WTC11 (cell line): ENCODE data around the gene SLIT1.

Experiments
- GABPB1 ChIP-seq: sonication (generic); formaldehyde crosslinking; IDR thresholded peaks from 2 replicates; pipeline ENCODE4 v1.8.1; 2023; ENCODE audit warnings: mild to moderate bottlenecking, missing genetic modification reagents
- JUN ChIP-seq: sonication (generic); formaldehyde crosslinking; IDR thresholded peaks from 2 replicates; pipeline ENCODE4 v1.8.0; 2023; ENCODE audit warnings: mild to moderate bottlenecking, missing genetic modification reagents
- NFYB ChIP-seq: sonication (generic); formaldehyde crosslinking; conservative IDR thresholded peaks from 2 replicates; pipeline ENCODE4 v1.8.0; 2022; ENCODE audit warnings: low read depth, missing genetic modification reagents
- NR3C1 ChIP-seq: sonication (generic); formaldehyde crosslinking; conservative IDR thresholded peaks from 2 replicates; pipeline ENCODE4 v1.8.1; 2023; ENCODE audit warnings: low read depth, mild to moderate bottlenecking, missing genetic modification reagents
- SP1 ChIP-seq: sonication (generic); formaldehyde crosslinking; conservative IDR thresholded peaks from 2 replicates; pipeline ENCODE4 v1.8.1; 2022; ENCODE audit warnings: missing genetic modification reagents
- ZBTB21 ChIP-seq: sonication (generic); formaldehyde crosslinking; IDR thresholded peaks from 2 replicates; pipeline ENCODE4 v1.8.1; 2023; ENCODE audit warnings: mild to moderate bottlenecking, missing genetic modification reagents, borderline replicate concordance
- ZNF423 ChIP-seq: fragments of 250-450 bp; sonication (Bioruptor Pico); IDR thresholded peaks from 2 replicates; pipeline ENCODE4 v2.1.2; 2022; ENCODE audit warnings: mild to moderate bottlenecking, moderate library complexity
- TF ChIP-seq, protein P1 (sequence below): fragments of 250-450 bp; sonication (Bioruptor Pico); IDR thresholded peaks from 2 replicates; pipeline ENCODE4 v2.1.2; 2022; ENCODE audit warnings: mild to moderate bottlenecking, moderate library complexity
- TF ChIP-seq, protein P2 (sequence below): fragments of 200-600 bp; IDR thresholded peaks from 2 replicates; pipeline ENCODE4 v1.8.0; 2022; ENCODE audit warnings: antibody characterized with exemption
- TF ChIP-seq, protein P3 (sequence below): sonication (generic); formaldehyde crosslinking; conservative IDR thresholded peaks from 2 replicates; pipeline ENCODE4 v1.8.1; 2023; ENCODE audit warnings: mild to moderate bottlenecking, low read depth, missing genetic modification reagents, moderate library complexity
- TF ChIP-seq, protein P4 (sequence below): sonication (generic); formaldehyde crosslinking; IDR thresholded peaks from 2 replicates; pipeline ENCODE4 v1.8.1; 2022; ENCODE audit warnings: low read depth, missing genetic modification reagents, borderline replicate concordance

DNA sequence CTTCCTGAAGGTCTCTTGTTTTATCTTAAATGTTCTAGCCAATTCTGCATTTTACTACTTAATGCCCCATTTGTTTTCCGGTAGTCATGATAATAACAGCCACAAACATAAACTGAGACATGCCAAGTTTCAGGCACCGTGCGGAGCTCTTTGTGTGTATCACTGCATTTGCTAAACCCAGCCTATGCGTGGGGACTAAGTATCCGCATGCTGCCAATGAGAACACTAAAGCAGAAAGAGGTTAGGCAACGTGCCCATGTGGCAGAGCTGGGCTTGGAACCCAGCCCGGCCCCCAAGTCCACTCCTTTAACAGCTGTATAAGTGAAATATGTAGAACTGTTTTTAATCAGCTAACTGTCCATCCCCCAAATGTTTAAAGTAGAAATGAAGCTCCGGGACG lies 54.1 kb downstream of the SLIT1 start:
- TF ChIP-seq, protein P1, sequence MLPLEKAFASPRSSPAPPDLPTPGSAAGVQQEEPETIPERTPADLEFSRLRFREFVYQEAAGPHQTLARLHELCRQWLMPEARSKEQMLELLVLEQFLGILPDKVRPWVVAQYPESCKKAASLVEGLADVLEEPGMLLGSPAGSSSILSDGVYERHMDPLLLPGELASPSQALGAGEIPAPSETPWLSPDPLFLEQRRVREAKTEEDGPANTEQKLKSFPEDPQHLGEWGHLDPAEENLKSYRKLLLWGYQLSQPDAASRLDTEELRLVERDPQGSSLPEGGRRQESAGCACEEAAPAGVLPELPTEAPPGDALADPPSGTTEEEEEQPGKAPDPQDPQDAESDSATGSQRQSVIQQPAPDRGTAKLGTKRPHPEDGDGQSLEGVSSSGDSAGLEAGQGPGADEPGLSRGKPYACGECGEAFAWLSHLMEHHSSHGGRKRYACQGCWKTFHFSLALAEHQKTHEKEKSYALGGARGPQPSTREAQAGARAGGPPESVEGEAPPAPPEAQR (CRISPR knock-in tag), result no peak
- TF ChIP-seq NFYB (CRISPR knock-in tag) (no peak), GABPB1 (CRISPR knock-in tag) (no peak), SP1 (no peak), ZNF423 (CRISPR knock-in tag) (no peak), NR3C1 (no peak), ZBTB21 (no peak), JUN (CRISPR knock-in tag) (no peak)
- TF ChIP-seq, protein P2, sequence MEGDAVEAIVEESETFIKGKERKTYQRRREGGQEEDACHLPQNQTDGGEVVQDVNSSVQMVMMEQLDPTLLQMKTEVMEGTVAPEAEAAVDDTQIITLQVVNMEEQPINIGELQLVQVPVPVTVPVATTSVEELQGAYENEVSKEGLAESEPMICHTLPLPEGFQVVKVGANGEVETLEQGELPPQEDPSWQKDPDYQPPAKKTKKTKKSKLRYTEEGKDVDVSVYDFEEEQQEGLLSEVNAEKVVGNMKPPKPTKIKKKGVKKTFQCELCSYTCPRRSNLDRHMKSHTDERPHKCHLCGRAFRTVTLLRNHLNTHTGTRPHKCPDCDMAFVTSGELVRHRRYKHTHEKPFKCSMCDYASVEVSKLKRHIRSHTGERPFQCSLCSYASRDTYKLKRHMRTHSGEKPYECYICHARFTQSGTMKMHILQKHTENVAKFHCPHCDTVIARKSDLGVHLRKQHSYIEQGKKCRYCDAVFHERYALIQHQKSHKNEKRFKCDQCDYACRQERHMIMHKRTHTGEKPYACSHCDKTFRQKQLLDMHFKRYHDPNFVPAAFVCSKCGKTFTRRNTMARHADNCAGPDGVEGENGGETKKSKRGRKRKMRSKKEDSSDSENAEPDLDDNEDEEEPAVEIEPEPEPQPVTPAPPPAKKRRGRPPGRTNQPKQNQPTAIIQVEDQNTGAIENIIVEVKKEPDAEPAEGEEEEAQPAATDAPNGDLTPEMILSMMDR, result no peak
- TF ChIP-seq, protein P3, sequence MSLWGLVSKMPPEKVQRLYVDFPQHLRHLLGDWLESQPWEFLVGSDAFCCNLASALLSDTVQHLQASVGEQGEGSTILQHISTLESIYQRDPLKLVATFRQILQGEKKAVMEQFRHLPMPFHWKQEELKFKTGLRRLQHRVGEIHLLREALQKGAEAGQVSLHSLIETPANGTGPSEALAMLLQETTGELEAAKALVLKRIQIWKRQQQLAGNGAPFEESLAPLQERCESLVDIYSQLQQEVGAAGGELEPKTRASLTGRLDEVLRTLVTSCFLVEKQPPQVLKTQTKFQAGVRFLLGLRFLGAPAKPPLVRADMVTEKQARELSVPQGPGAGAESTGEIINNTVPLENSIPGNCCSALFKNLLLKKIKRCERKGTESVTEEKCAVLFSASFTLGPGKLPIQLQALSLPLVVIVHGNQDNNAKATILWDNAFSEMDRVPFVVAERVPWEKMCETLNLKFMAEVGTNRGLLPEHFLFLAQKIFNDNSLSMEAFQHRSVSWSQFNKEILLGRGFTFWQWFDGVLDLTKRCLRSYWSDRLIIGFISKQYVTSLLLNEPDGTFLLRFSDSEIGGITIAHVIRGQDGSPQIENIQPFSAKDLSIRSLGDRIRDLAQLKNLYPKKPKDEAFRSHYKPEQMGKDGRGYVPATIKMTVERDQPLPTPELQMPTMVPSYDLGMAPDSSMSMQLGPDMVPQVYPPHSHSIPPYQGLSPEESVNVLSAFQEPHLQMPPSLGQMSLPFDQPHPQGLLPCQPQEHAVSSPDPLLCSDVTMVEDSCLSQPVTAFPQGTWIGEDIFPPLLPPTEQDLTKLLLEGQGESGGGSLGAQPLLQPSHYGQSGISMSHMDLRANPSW (CRISPR knock-in tag), result no peak
- TF ChIP-seq, protein P4, sequence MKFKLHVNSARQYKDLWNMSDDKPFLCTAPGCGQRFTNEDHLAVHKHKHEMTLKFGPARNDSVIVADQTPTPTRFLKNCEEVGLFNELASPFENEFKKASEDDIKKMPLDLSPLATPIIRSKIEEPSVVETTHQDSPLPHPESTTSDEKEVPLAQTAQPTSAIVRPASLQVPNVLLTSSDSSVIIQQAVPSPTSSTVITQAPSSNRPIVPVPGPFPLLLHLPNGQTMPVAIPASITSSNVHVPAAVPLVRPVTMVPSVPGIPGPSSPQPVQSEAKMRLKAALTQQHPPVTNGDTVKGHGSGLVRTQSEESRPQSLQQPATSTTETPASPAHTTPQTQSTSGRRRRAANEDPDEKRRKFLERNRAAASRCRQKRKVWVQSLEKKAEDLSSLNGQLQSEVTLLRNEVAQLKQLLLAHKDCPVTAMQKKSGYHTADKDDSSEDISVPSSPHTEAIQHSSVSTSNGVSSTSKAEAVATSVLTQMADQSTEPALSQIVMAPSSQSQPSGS (CRISPR knock-in tag), result no peak
